ENCODE results near the gene AURKB. TPM values are rescaled to one million over a fixed set of nuclear protein-coding genes. Genes with fewer than 3 reads are reported as not detected.
"Not testable (repeated sequence)": the region's sequence is repeated elsewhere in the genome, so short reads cannot be mapped to it uniquely, and the experiment has no call there.

Gene AURKB
- total RNA-seq, 1 experiment from 2014 or later, result 71.0 TPM

GRCh38 chr17:8222630-8223355 lies 12.4 kb upstream of the AURKB start:
- H3K27me3 ChIP-seq (ENCODE audit: low read length), result no peaks in the 10 kb centered on the region
- H2AFZ ChIP-seq (ENCODE audit: low read length), result peak overlapping the region; percentile 78; the same call in 1 of the 2 replicates
- peak overlapping the region; percentile 79 for H3K4me3 ChIP-seq (ENCODE audit: low read length)
- H3K36me3 ChIP-seq (ENCODE audit: insufficient read depth, low read length), result peaks cover 4% of the 10 kb centered on the region; the same call in 1 of the 2 replicates
- H3K9me3 ChIP-seq (ENCODE audit: low read length), result no peaks in the 10 kb centered on the region
- H3K27ac ChIP-seq (ENCODE audit: low read length), result peak overlapping the region; percentile 92
- peak; percentile 95 for DNase-seq
- H3K79me2 ChIP-seq (ENCODE audit: low read length), result no peaks in the 10 kb centered on the region
- peak overlapping the region; percentile 100 for H3K9ac ChIP-seq (ENCODE audit: low read length)
- H3K4me1 ChIP-seq (ENCODE audit: low read length), result peaks cover 26% of the 10 kb centered on the region
- peak overlapping the region; percentile 89 for H3K4me2 ChIP-seq (ENCODE audit: low read depth, low read length, poor library complexity, severe bottlenecking)
- no peaks in the 10 kb centered on the region for H4K20me1 ChIP-seq (ENCODE audit: insufficient read depth, low read depth, low read length)
- H3K9me2 ChIP-seq (replicated peaks; ENCODE audit: insufficient read depth, low read length), result no peaks in the 10 kb centered on the region

GRCh38 chr17:8222380-8222629 lies 11.9 kb upstream of the AURKB start:
- no peaks in the 10 kb centered on the region for H3K9me2 ChIP-seq (replicated peaks; ENCODE audit: insufficient read depth, low read length)
- no peaks in the 10 kb centered on the region for H4K20me1 ChIP-seq (ENCODE audit: insufficient read depth, low read depth, low read length)
- no peaks in the 10 kb centered on the region for H3K27me3 ChIP-seq (ENCODE audit: low read length)
- H2AFZ ChIP-seq (ENCODE audit: low read length), result no peak overlapping the region
- no peaks in the 10 kb centered on the region for H3K9me3 ChIP-seq (ENCODE audit: low read length)
- no peaks in the 10 kb centered on the region for H3K79me2 ChIP-seq (ENCODE audit: low read length)
- peak overlapping the region; percentile 79 for H3K4me3 ChIP-seq (ENCODE audit: low read length)
- H3K4me2 ChIP-seq (ENCODE audit: low read depth, low read length, poor library complexity, severe bottlenecking), result peak overlapping the region; percentile 89
- H3K9ac ChIP-seq (ENCODE audit: low read length), result peak overlapping the region; percentile 100
- H3K27ac ChIP-seq (ENCODE audit: low read length), result peak overlapping the region; percentile 92
- H3K4me1 ChIP-seq (ENCODE audit: low read length), result peaks cover 26% of the 10 kb centered on the region
- H3K36me3 ChIP-seq (ENCODE audit: insufficient read depth, low read length), result peaks cover 3% of the 10 kb centered on the region; the same call in 1 of the 2 replicates
- DNase-seq, result no peak

GRCh38 chr17:8221663-8222379 lies 11.4 kb upstream of the AURKB start:
- Histone ChIP-seq H3K9me3 (ENCODE audit: low read length) (no peaks in the 10 kb centered on the region), H3K9me2 (replicated peaks; ENCODE audit: insufficient read depth, low read length) (no peaks in the 10 kb centered on the region), H3K36me3 (ENCODE audit: insufficient read depth, low read length) (no peaks in the 10 kb centered on the region), H2AFZ (ENCODE audit: low read length) (peak overlapping the region; percentile 98; the same call in 1 of the 2 replicates), H3K27me3 (ENCODE audit: low read length) (no peaks in the 10 kb centered on the region), H3K27ac (ENCODE audit: low read length) (peak overlapping the region; percentile 92), H3K4me3 (ENCODE audit: low read length) (peak overlapping the region; percentile 79), H3K4me2 (ENCODE audit: low read depth, low read length, poor library complexity, severe bottlenecking) (peak overlapping the region; percentile 89), H3K79me2 (ENCODE audit: low read length) (no peaks in the 10 kb centered on the region), H4K20me1 (ENCODE audit: insufficient read depth, low read depth, low read length) (no peaks in the 10 kb centered on the region), H3K4me1 (ENCODE audit: low read length) (peaks cover 26% of the 10 kb centered on the region), H3K9ac (ENCODE audit: low read length) (peak overlapping the region; percentile 100)
- peak; percentile 95 for DNase-seq

GRCh38 chr17:8220783-8221662 lies 10.6 kb upstream of the AURKB start:
- peak overlapping the region; percentile 92 for H3K27ac ChIP-seq (ENCODE audit: low read length)
- peak overlapping the region; percentile 98 for H2AFZ ChIP-seq (ENCODE audit: low read length)
- H3K9me2 ChIP-seq (replicated peaks; ENCODE audit: insufficient read depth, low read length), result no peaks in the 10 kb centered on the region
- H3K79me2 ChIP-seq (ENCODE audit: low read length), result no peaks in the 10 kb centered on the region
- H3K9me3 ChIP-seq (ENCODE audit: low read length), result no peaks in the 10 kb centered on the region
- no peaks in the 10 kb centered on the region for H4K20me1 ChIP-seq (ENCODE audit: insufficient read depth, low read depth, low read length)
- H3K4me2 ChIP-seq (ENCODE audit: low read depth, low read length, poor library complexity, severe bottlenecking), result peak overlapping the region; percentile 89
- no peaks in the 10 kb centered on the region for H3K36me3 ChIP-seq (ENCODE audit: insufficient read depth, low read length)
- no peaks in the 10 kb centered on the region for H3K27me3 ChIP-seq (ENCODE audit: low read length)
- peak; percentile 96 for DNase-seq
- H3K4me1 ChIP-seq (ENCODE audit: low read length), result peaks cover 26% of the 10 kb centered on the region
- peak overlapping the region; percentile 100 for H3K9ac ChIP-seq (ENCODE audit: low read length)
- peak overlapping the region; percentile 79 for H3K4me3 ChIP-seq (ENCODE audit: low read length)

- not testable (repeated sequence) for H3K4me2 ChIP-seq (ENCODE audit: low read depth, low read length, poor library complexity, severe bottlenecking); H2AFZ ChIP-seq (ENCODE audit: low read length); H3K36me3 ChIP-seq (ENCODE audit: insufficient read depth, low read length); H3K27ac ChIP-seq (ENCODE audit: low read length); H3K9me3 ChIP-seq (ENCODE audit: low read length); H3K4me3 ChIP-seq (ENCODE audit: low read length); H3K9me2 ChIP-seq (replicated peaks; ENCODE audit: insufficient read depth, low read length); H3K9ac ChIP-seq (ENCODE audit: low read length); DNase-seq; H3K27me3 ChIP-seq (ENCODE audit: low read length); H4K20me1 ChIP-seq (ENCODE audit: insufficient read depth, low read depth, low read length)
- Histone ChIP-seq H3K4me1 (ENCODE audit: low read length) (peaks cover 16% of the 10 kb centered on the region), H3K79me2 (ENCODE audit: low read length) (peaks cover 14% of the 10 kb centered on the region)
Measured at GRCh38 chr17:8214000-8214399, 3.6 kb upstream of the AURKB start.

GRCh38 chr17:8212312-8213180 lies 2.2 kb upstream of the AURKB start:
- Histone ChIP-seq H3K9me3 (ENCODE audit: low read length) (no peaks in the 10 kb centered on the region), H3K27me3 (ENCODE audit: low read length) (no peaks in the 10 kb centered on the region), H3K4me2 (ENCODE audit: low read depth, low read length, poor library complexity, severe bottlenecking) (no peak overlapping the region), H3K9me2 (replicated peaks; ENCODE audit: insufficient read depth, low read length) (no peaks in the 10 kb centered on the region), H2AFZ (ENCODE audit: low read length) (no peak overlapping the region), H3K9ac (ENCODE audit: low read length) (no peak overlapping the region), H3K4me3 (ENCODE audit: low read length) (no peak overlapping the region), H3K79me2 (ENCODE audit: low read length) (peaks cover 23% of the 10 kb centered on the region), H3K36me3 (ENCODE audit: insufficient read depth, low read length) (peaks cover under 1% of the 10 kb centered on the region; the same call in 1 of the 2 replicates), H4K20me1 (ENCODE audit: insufficient read depth, low read depth, low read length) (no peaks in the 10 kb centered on the region), H3K27ac (ENCODE audit: low read length) (no peak overlapping the region), H3K4me1 (ENCODE audit: low read length) (peaks cover 21% of the 10 kb centered on the region)
- DNase-seq, result no peak

- peak overlapping the region; percentile 95 for H3K4me2 ChIP-seq (ENCODE audit: low read depth, low read length, poor library complexity, severe bottlenecking)
- H3K4me3 ChIP-seq (ENCODE audit: low read length), result peak overlapping the region; percentile 97
- peaks cover 26% of the 10 kb centered on the region for H3K79me2 ChIP-seq (ENCODE audit: low read length)
- peaks cover 21% of the 10 kb centered on the region for H3K4me1 ChIP-seq (ENCODE audit: low read length)
- H3K27ac ChIP-seq (ENCODE audit: low read length), result no peak overlapping the region
- peak; percentile 44 for DNase-seq
- no peaks in the 10 kb centered on the region for H4K20me1 ChIP-seq (ENCODE audit: insufficient read depth, low read depth, low read length)
- no peaks in the 10 kb centered on the region for H3K9me2 ChIP-seq (replicated peaks; ENCODE audit: insufficient read depth, low read length)
- peak overlapping the region; percentile 32; the same call in 1 of the 2 replicates for H2AFZ ChIP-seq (ENCODE audit: low read length)
- H3K9ac ChIP-seq (ENCODE audit: low read length), result peak overlapping the region; percentile 92
- H3K36me3 ChIP-seq (ENCODE audit: insufficient read depth, low read length), result peaks cover 13% of the 10 kb centered on the region
- no peaks in the 10 kb centered on the region for H3K9me3 ChIP-seq (ENCODE audit: low read length)
- H3K27me3 ChIP-seq (ENCODE audit: low read length), result no peaks in the 10 kb centered on the region
Measured at GRCh38 chr17:8210761-8211458, 535 bp upstream of the AURKB start.
